Amygdala (tissue), 56 donors: ENCODE data around the gene INTS6L.

Experiments
- DNase-seq, 56 donors: peaks; one replicate each; lab custom pipeline; 2025; lab: John Stamatoyannopoulos, UW

The INTS6L gene

GRCh38 chrX:135520553-135521404 lies at the start of gene INTS6L:
Gene INTS6L (plus strand): TSS chrX:135520660. CDS start chrX:135520993, 333 bp downstream.
- DNase-seq = peak; percentile 1 to 94 (median 73)

- DNase-seq = no peak
These were observed 44.1 kb upstream of the INTS6L start for GRCh38 chrX:135476378-135476777.

- DNase-seq = peak in 45 of 56 donors; percentile 0 to 74 (median 12)
These were observed 42.9 kb upstream of the INTS6L start for GRCh38 chrX:135477576-135477975.

- no peak for DNase-seq
These were observed 40.4 kb upstream of the INTS6L start for GRCh38 chrX:135480076-135480475.

GRCh38 chrX:135481696-135482179 lies 38.7 kb upstream of the INTS6L start:
- no peak for DNase-seq

- peak in 11 of 56 donors; percentile 0 to 19 (median 1) for DNase-seq
These were observed 35.7 kb upstream of the INTS6L start for GRCh38 chrX:135484641-135485289.

- no peak for DNase-seq
These were observed 30.9 kb upstream of the INTS6L start for GRCh38 chrX:135489542-135489941.

- no peak for DNase-seq
These were observed 29.4 kb upstream of the INTS6L start for GRCh38 chrX:135490979-135491514.

- no peak for DNase-seq
These were observed 26.0 kb upstream of the INTS6L start for GRCh38 chrX:135494453-135494852.

GRCh38 chrX:135497736-135498135 lies 22.7 kb upstream of the INTS6L start:
- no peak for DNase-seq

GRCh38 chrX:135498236-135498635 lies 22.2 kb upstream of the INTS6L start:
- no peak for DNase-seq

GRCh38 chrX:135505351-135505750 lies 15.1 kb upstream of the INTS6L start:
- no peak for DNase-seq

GRCh38 chrX:135509885-135510284 lies 10.6 kb upstream of the INTS6L start:
- DNase-seq = no peak

GRCh38 chrX:135512508-135513129 lies 7.8 kb upstream of the INTS6L start:
- no peak for DNase-seq

GRCh38 chrX:135513130-135513515 lies 7.3 kb upstream of the INTS6L start:
- DNase-seq = no peak

GRCh38 chrX:135516376-135516775 lies 4.1 kb upstream of the INTS6L start:
- no peak for DNase-seq

GRCh38 chrX:135518161-135518560 lies 2.3 kb upstream of the INTS6L start:
- DNase-seq = no peak

- no peak for DNase-seq
These were observed 373 bp upstream of the INTS6L start for GRCh38 chrX:135520022-135520552.

GRCh38 chrX:135521405-135522131 lies 1.1 kb downstream of the INTS6L start:
- DNase-seq = peak in 54 of 56 donors; percentile 8 to 87 (median 69)

- no peak for DNase-seq
These were observed 1.7 kb downstream of the INTS6L start for GRCh38 chrX:135522132-135522530.
